Measurements from ENCODE around the gene PCDH20. TPM values are rescaled to one million over a fixed set of nuclear protein-coding genes. Genes with fewer than 3 reads are reported as not detected.

The PCDH20 gene
- total RNA-seq, 2 experiments from 2014 or later = not detected

DNA sequence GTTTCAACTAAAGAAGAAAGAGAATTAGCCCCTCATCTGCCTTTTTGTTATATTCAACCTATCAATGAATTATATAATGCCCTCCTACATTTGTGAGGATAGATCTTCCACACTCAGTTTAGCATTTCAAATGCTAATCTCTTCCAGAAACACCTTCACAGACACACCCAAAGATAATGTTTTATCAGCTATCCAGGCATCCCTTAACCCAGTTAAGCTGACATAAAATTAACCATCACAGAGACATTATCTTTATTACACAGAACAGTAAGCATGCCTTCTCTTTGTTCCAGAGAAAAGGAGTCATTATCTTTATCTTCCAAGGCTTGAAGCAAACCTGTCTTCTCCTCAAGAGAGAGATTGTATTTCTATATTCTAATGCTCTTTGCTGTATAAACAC lies 53.1 kb downstream of the PCDH20 start:
- Mint-ChIP-seq H3K36me3 (ENCODE audit: low read depth) (no peaks in the 10 kb centered on the region), H3K9me3 (peaks cover 16% of the 10 kb centered on the region), H3K4me3 (no peak overlapping the region), H3K27ac (no peak overlapping the region), H3K4me1 (ENCODE audit: low read depth) (no peaks in the 10 kb centered on the region), H3K27me3 (no peaks in the 10 kb centered on the region)
- POLR2A ChIA-PET = no interaction called here
- ATAC-seq (no peak), DNase-seq (no peak)
- CTCF ChIA-PET = no interaction called here
- no peak for TF ChIP-seq CTCF (IDR thresholded peaks at IDR 0.05)
- intact Hi-C loops (cut with micrococcal nuclease) = no loop called here

All from activated CD8-positive, alpha-beta T cell treated with anti-CD3 and anti-CD28 coated beads for 36 hours (primary cell).